ENCODE data around the gene LRRC8E. TPM values are rescaled to one million over a fixed set of nuclear protein-coding genes. Genes with fewer than 3 reads are reported as not detected.

The LRRC8E gene
- total RNA-seq, 1 experiment from 2014 or later, result 3.0 TPM

DNA sequence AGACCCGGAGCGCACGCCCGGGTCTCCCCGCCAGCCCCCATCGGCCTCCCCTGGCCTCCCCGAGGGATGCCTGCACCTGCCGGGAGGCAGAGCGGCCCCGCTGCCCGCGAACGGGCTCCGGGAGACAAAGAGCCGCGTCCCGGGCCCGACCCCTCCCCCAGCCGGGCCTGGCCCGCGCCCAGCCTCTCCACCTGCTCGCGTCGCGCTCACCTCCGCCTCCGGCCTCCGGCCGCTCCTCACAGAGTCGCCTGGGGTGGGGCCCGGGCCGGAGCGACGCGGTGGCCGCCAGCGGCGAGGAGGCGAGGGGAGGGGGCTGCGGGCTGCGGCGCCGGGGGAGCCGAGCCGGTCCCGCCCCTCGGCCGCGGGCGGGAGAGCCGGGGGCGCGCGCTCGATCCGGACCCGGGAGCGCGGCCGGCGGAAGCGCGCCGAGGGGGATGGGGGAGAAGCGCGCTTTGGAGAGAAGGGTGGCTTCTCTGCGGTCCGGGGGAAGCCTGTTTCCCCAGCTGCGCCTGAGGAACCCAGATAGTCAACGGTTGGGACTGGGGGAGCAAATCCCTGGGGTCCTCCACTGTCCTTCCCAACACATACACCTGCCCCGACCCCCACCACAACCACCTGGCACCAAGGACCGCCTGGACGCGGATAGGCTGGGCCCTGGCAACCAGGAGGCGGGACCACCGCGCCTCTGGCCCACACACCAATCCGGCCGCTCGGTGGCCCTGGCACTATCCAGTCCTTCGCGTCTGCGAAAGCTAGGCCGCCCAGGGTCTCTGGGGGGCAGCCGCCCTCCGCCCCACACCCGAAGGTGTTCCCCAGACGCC lies 14.0 kb upstream of the LRRC8E start, which contains the start of gene PRR36 (continued):
- TF ChIP-seq NR1H2 (CRISPR knock-in tag; IDR thresholded peaks at IDR 0.05) (no peak), SMAD3 (CRISPR knock-in tag; IDR thresholded peaks at IDR 0.05; ENCODE audit: borderline replicate concordance) (no peak)

DNA sequence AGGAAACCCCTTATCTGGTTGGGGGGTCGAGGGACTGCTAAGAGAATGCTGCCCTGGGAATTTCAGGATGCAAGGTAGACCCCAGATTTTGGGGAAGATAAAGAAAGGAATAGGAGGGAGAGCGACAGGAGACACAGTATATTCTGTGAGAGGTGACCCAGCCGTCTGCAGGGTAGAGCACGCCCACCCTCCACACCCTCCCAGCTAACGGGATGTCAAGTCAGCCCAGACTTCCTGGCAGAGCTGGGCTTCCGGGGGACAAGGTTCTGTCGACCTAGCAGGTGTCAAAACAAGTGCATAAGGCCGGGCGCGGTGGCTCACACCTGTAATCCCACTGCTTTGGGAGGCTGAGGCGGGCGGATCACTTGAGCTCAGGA lies 13.4 kb upstream of the LRRC8E start:
- Mint-ChIP-seq H3K4me3 (peak overlapping the region; percentile 73), H3K27me3 (ENCODE audit: low read depth) (peaks cover 36% of the 10 kb centered on the region), H3K9me3 (no peaks in the 10 kb centered on the region), H3K36me3 (no peaks in the 10 kb centered on the region), H3K27ac (no peak overlapping the region), H3K4me1 (peaks cover 19% of the 10 kb centered on the region)
- no peak for TF ChIP-seq PRRX2 (CRISPR knock-in tag; IDR thresholded peaks at IDR 0.05)
- TF ChIP-seq ZNF263 (CRISPR knock-in tag; IDR thresholded peaks at IDR 0.05; ENCODE audit: low read depth), result no peak
- TF ChIP-seq, protein P1, sequence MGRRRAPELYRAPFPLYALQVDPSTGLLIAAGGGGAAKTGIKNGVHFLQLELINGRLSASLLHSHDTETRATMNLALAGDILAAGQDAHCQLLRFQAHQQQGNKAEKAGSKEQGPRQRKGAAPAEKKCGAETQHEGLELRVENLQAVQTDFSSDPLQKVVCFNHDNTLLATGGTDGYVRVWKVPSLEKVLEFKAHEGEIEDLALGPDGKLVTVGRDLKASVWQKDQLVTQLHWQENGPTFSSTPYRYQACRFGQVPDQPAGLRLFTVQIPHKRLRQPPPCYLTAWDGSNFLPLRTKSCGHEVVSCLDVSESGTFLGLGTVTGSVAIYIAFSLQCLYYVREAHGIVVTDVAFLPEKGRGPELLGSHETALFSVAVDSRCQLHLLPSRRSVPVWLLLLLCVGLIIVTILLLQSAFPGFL (CRISPR knock-in tag; IDR thresholded peaks at IDR 0.05; ENCODE audit: borderline replicate concordance), result no peak
- TF ChIP-seq, protein P2, sequence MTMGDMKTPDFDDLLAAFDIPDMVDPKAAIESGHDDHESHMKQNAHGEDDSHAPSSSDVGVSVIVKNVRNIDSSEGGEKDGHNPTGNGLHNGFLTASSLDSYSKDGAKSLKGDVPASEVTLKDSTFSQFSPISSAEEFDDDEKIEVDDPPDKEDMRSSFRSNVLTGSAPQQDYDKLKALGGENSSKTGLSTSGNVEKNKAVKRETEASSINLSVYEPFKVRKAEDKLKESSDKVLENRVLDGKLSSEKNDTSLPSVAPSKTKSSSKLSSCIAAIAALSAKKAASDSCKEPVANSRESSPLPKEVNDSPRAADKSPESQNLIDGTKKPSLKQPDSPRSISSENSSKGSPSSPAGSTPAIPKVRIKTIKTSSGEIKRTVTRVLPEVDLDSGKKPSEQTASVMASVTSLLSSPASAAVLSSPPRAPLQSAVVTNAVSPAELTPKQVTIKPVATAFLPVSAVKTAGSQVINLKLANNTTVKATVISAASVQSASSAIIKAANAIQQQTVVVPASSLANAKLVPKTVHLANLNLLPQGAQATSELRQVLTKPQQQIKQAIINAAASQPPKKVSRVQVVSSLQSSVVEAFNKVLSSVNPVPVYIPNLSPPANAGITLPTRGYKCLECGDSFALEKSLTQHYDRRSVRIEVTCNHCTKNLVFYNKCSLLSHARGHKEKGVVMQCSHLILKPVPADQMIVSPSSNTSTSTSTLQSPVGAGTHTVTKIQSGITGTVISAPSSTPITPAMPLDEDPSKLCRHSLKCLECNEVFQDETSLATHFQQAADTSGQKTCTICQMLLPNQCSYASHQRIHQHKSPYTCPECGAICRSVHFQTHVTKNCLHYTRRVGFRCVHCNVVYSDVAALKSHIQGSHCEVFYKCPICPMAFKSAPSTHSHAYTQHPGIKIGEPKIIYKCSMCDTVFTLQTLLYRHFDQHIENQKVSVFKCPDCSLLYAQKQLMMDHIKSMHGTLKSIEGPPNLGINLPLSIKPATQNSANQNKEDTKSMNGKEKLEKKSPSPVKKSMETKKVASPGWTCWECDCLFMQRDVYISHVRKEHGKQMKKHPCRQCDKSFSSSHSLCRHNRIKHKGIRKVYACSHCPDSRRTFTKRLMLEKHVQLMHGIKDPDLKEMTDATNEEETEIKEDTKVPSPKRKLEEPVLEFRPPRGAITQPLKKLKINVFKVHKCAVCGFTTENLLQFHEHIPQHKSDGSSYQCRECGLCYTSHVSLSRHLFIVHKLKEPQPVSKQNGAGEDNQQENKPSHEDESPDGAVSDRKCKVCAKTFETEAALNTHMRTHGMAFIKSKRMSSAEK (CRISPR knock-in tag; IDR thresholded peaks at IDR 0.05; ENCODE audit: borderline replicate concordance), result no peak
- TF ChIP-seq ZNF121 (CRISPR knock-in tag; IDR thresholded peaks at IDR 0.05), result no peak
- TF ChIP-seq, protein P3, sequence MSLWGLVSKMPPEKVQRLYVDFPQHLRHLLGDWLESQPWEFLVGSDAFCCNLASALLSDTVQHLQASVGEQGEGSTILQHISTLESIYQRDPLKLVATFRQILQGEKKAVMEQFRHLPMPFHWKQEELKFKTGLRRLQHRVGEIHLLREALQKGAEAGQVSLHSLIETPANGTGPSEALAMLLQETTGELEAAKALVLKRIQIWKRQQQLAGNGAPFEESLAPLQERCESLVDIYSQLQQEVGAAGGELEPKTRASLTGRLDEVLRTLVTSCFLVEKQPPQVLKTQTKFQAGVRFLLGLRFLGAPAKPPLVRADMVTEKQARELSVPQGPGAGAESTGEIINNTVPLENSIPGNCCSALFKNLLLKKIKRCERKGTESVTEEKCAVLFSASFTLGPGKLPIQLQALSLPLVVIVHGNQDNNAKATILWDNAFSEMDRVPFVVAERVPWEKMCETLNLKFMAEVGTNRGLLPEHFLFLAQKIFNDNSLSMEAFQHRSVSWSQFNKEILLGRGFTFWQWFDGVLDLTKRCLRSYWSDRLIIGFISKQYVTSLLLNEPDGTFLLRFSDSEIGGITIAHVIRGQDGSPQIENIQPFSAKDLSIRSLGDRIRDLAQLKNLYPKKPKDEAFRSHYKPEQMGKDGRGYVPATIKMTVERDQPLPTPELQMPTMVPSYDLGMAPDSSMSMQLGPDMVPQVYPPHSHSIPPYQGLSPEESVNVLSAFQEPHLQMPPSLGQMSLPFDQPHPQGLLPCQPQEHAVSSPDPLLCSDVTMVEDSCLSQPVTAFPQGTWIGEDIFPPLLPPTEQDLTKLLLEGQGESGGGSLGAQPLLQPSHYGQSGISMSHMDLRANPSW (CRISPR knock-in tag; conservative IDR thresholded peaks at IDR 0.05; ENCODE audit: low read depth), result no peak
- TF ChIP-seq ATF1 (CRISPR knock-in tag; IDR thresholded peaks at IDR 0.05), result no peak
- no peak for TF ChIP-seq NR1H2 (CRISPR knock-in tag; IDR thresholded peaks at IDR 0.05)
- no peak for TF ChIP-seq ZNF671 (CRISPR knock-in tag; IDR thresholded peaks at IDR 0.05)
- no peak for TF ChIP-seq TCF7 (CRISPR knock-in tag; IDR thresholded peaks at IDR 0.05; ENCODE audit: low read depth)
- TF ChIP-seq, protein P4, sequence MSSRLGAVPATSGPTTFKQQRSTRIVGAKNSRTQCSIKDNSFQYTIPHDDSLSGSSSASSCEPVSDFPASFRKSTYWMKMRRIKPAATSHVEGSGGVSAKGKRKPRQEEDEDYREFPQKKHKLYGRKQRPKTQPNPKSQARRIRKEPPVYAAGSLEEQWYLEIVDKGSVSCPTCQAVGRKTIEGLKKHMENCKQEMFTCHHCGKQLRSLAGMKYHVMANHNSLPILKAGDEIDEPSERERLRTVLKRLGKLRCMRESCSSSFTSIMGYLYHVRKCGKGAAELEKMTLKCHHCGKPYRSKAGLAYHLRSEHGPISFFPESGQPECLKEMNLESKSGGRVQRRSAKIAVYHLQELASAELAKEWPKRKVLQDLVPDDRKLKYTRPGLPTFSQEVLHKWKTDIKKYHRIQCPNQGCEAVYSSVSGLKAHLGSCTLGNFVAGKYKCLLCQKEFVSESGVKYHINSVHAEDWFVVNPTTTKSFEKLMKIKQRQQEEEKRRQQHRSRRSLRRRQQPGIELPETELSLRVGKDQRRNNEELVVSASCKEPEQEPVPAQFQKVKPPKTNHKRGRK (CRISPR knock-in tag; IDR thresholded peaks at IDR 0.05; ENCODE audit: borderline replicate concordance), result no peak
- no peak for TF ChIP-seq KAT7 (CRISPR knock-in tag; IDR thresholded peaks at IDR 0.05; ENCODE audit: borderline replicate concordance)
- no peak for ATAC-seq
- CTCF ChIA-PET, result interaction anchor here (0.6 to 3.4 kb wide), 12 partner anchors 9 to 307 kb away, joined by 3 to 19 read pairs (median 4); partner anchors contain the start of genes LRRC8E and MAP2K7
- DNase-seq (ENCODE audit: low spot score), result peak; percentile 35
- POLR2A ChIA-PET, result interaction anchor here (0.9 to 1.0 kb wide), 3 partner anchors 12 to 47 kb away, joined by 3 read pairs; partner anchors contain the start of gene SNAPC2

Data from WTC11 (cell line).